GM11168 (cell line): ENCODE data around the gene DDX47.
"Not testable (repeated sequence)": the region's sequence is repeated elsewhere in the genome, so short reads cannot be mapped to it uniquely, and the experiment has no call there.

ENCODE experiments used
- in situ Hi-C: fragments of 300-500 bp; cut with MboI; formaldehyde crosslinking; loops from one replicate; pipeline ENCODE4 v1.12.0; 2022; ENCODE audit warnings: low sequenced_read_pairs; ENCODE audit not compliant: unreplicated experiment

Gene DDX47

DNA sequence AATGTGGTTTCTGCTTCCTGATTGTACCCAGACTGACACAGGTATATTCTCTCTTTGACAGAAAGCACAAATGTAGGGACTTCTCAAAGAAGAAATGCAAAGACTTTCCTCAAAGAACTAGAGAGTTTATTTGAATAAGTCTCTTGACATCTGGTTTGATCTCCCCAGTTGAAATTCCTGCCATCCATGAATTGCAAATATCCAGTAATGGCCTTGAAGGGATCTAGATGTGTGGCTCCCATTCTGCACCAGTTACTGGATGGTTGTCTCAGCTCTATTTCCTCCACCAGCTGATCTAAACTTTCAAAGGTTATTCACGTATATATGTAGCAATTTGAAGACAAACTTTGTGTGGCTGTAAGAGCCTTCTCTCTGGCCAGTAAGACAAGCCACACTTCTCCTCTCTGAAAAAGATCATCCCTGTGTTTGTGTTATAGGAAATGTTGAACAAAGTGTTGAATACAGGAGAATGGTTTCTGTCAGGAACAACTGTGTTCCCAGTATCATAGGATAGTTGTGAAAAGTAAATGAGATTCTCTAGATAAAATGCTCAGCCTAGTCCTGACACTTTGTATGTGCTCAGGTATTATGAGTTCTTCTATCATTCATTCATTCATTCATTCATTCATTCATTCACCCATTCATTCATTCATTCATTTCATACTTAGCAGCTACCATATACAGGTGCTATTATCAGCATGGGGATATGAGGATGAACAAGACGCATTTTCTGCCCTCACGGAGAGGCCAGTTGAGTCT is 55.5 kb downstream of the DDX47 start:
- in situ Hi-C loops: no loop called here

DNA sequence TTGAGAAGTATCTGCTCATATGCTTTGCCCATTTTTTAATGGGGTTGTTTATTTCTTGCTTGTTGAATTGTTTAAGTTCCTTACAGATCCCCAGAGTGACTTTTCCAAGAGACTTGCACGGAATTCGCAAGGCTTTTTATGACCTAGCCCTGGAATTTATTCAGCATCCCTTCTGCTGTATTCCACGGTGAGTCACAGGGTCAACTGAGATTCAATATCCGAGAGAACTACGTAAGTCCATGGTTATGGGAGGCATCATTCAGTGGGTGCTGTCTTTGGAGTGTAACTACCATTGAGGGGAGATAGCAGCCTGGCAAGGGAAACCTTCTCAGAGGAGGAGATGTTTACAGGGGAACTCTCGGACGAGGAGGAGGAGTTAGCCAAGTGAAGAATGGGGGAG is 57.3 kb downstream of the DDX47 start:
- in situ Hi-C loops: no loop called here

DNA sequence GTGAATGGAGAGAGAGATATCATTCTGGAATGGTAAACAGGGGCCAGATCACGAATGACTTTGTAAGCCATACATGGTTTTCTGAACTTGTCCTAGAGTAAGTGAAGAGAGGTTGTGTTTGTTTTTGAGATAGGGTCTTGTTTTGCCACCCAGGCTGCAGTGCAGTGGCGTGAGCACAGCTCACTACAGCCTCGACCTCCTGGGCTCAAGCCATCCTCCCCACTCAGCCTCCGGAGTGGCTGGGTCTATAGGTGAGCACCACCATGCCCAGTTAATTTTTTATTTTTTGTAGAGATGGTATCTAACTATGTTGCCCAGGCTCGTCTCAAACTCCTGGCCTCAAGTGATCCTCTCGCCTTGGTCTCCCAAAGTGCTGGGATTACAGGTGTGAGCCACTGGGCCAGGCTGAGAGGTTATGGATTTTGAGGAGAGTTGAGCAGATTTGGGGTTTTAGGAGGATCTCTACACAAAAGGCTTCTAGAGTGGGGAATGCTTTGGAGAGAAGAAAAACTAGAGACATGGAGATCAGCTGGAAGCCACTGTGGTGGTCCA is 58.5 kb downstream of the DDX47 start:
- in situ Hi-C loops: no loop called here

DNA sequence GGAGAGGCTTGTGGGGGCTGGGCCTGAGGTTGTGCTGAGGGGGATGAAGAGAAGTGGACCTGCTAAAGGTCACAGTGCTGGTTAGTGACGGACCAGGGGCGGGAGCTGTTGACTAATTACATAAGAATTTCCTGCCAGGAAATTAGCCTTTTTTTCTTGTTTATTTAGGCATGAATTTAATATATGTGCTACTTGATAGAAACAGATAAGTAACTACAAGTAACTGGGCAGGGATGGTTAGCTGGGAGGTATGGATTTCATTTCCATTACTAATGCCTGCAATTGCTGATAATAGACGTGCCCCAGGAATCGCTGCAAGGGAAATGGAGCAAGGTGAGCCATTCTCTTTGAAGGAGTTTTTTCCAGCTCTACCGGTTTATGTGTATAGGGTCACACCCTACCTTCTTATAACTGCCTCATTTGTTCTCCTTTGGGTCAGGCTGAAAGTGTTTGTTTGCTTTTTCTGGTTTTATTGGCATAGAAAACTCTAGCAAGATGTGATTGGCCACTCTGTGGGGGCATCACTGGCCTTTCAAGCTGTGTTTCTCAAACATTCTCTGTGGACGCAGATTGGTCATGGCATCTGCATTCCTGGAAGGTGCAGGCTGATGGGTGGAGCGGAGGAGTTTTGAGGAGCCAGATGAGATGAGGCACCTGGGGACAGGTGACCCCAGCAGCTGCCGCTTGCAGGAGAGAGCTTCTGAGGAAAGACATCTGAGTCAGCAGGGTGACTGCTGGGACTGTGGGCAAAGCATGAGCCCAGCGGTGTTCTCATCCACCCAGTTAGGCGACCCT is 59.2 kb downstream of the DDX47 start:
- in situ Hi-C loops: no loop called here

DNA sequence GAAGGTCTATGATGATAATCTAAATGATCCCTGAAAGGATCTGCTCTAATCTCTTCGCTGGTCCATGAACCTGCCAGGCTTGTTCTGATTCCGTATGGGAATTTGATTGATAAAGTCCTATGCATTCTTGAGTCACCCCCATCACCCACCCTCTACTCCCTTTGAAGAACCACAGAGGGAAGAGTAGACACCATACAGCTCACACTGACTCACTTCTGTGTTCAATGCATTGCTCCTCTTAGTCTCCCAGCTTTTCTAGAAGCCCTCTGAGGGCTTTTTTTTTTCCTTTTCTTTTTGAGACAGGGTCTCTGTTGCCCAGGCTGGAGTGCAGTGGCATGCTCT is 59.8 kb downstream of the DDX47 start:
- in situ Hi-C loops: no loop called here

DNA sequence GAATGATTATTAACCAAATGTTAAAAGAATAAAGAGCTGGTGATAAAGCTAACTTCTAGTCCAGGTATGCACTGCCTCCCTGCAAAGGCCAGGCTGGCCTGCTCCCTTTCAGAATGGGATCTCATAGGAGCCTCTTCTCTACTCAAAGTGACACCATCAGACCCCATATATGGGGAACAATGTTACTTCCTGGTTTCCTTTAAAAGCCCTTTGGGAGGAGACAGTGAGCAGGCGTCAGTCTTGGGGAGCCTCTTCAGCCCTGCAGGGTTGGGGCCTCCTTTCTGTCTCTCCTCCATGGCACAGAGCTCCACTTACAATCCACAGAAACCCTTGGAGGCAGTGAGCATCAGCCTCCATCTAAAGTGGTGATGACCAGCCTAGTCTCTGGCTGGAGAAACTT is 60.9 kb downstream of the DDX47 start:
- in situ Hi-C loops: no loop called here

DNA sequence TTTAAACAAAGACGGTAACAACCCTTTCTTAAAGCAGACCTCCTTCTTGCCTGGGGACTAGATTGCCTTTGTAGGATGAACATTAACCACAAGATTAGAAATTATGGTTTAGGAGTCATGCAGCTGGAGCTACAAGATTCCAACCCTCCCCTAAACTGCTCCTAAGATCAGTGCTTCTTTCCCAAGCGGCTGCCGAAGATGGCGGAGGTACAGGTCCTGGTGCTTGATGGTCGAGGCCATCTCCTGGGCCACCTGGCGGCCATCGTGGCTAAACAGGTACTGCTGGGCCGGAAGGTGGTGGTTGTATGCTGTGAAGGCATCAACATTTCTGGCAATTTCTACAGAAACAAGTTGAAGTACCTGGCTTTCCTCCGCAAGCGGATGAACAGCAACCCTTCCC is 62.2 kb downstream of the DDX47 start:
- in situ Hi-C loops: not testable (repeated sequence)

DNA sequence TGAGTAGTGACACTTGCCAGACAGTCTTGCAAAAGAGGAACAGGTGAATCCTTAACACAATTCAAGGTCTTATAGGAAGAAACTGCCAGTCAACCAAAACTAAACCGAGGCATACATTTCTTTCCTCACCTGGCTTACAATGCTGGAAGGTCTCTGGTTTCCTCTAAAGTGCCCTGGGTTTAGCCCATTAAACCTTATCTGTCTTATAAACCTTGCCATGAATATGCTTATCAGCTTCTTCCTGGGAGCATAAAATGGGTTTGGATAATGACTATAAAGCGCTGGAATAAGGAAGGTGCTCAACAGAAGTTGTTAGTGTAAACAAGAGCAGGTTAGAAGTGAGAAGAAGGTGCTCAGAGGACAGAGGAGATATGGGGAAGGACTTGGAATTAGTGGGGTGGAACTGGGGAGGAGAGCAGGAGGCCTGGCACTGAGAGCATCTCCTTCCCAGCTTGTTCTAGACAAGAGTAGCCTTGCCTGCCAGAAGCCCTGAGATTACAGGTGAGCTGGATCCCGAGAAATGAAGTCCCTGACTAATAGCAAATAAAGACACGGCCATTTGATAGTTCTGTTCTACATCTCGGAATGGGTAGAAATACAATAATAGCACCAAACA is 64.1 kb downstream of the DDX47 start:
- in situ Hi-C loops: no loop called here

DNA sequence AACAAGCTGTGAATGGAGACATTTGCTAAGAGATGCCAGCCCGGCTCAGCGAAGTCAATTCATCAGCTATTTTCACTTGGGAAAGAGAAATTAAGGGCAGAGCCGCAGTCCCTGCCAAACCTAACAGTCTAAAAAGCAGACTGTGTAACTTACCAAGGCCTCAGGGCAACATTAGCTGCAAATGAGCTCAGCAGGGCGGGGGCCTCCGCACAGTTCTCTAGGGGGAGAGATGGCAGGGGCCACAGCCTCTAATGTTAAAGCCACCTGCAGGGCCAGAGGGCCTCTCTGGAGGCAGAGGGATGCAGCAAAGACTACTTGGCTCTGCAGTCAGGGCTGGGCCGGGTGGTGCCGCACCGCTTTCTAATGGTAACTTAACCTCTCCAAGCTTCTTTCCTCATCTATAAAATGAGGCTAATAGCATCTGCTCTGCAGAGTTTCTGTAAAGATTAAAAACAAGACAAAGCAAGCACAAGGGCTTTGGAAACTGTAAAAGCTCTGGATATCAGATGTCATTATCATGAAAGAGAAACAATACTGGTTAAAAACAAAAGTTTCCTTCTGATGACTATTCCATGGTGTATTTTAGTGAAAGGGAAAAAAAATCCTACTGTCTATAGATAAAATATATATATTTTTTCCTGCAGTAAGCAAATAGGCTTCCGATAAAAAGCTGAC is 64.8 kb downstream of the DDX47 start:
- in situ Hi-C loops: no loop called here
